Activated B cell treated with CpG ODN at 0.5 μM for 24 hours (primary cell): ENCODE measurements around the gene SIKE1. TPM values are rescaled to one million over a fixed set of nuclear protein-coding genes. Genes with fewer than 3 reads are reported as not detected.

Experiments used
- ATAC-seq: fragments of 200-7000 bp; cut with Tn5 transposase; one replicate; pipeline ENCODE4 v1.10.0; 2021; ENCODE audit warnings: low read depth, mild to moderate bottlenecking, moderate library complexity
- CTCF ChIA-PET: fragments of 350-600 bp; sonication (Branson Sonifier 250); formaldehyde crosslinking; loops from one replicate; lab custom pipeline; 2021; ENCODE audit warnings: antibody characterized with exemption; lab: Charles Lee
- POLR2A ChIA-PET: fragments of 350-600 bp; sonication (Branson Sonifier 250); formaldehyde crosslinking; loops from one replicate; lab custom pipeline; 2021; ENCODE audit warnings: antibody characterized with exemption; lab: Charles Lee
- DNase-seq: peaks from one replicate; pipeline ENCODE4 v3.0.0; 2022
- H3K27ac Mint-ChIP-seq: one replicate; pipeline ENCODE4 v1.8.0; 2020; ENCODE audit warnings: mixed read lengths
- H3K27me3 Mint-ChIP-seq: one replicate; pipeline ENCODE4 v1.8.0; 2021; ENCODE audit warnings: mixed read lengths
- H3K36me3 Mint-ChIP-seq: one replicate; pipeline ENCODE4 v1.8.0; 2021; ENCODE audit warnings: low read depth, mixed read lengths
- H3K4me1 Mint-ChIP-seq: one replicate; pipeline ENCODE4 v1.8.0; 2021; ENCODE audit warnings: mixed read lengths
- H3K4me3 Mint-ChIP-seq: one replicate; pipeline ENCODE4 v1.8.0; 2020; ENCODE audit warnings: mild to moderate bottlenecking, mixed read lengths
- H3K9me3 Mint-ChIP-seq: one replicate; pipeline ENCODE4 v1.8.0; 2020; ENCODE audit warnings: mixed read lengths
- intact Hi-C: fragments of 100-400 bp; cut with micrococcal nuclease; formaldehyde crosslinking; loops from one replicate; pipeline ENCODE4 v1.15.1; 2024
- total RNA-seq: library from RNA; stranded (reverse); gene quantifications from 2 replicates; pipeline ENCODE4 v1.2.3, GENCODE V29; 2022
- TF ChIP-seq, protein P1 (sequence below): fragments of 200-600 bp; IDR thresholded peaks from one replicate; pipeline ENCODE4 v1.8.0; 2022; ENCODE audit warnings: antibody characterized with exemption, mild to moderate bottlenecking

The SIKE1 gene
- total RNA-seq, 1 donor from 2014 or later = 44.2 TPM

- Mint-ChIP-seq H3K9me3 (no peaks in the 10 kb centered on the region), H3K36me3 (peaks cover 71% of the 10 kb centered on the region), H3K4me1 (peaks cover 48% of the 10 kb centered on the region), H3K4me3 (no peak overlapping the region), H3K27ac (no peak overlapping the region), H3K27me3 (no peaks in the 10 kb centered on the region)
- TF ChIP-seq, protein P1, sequence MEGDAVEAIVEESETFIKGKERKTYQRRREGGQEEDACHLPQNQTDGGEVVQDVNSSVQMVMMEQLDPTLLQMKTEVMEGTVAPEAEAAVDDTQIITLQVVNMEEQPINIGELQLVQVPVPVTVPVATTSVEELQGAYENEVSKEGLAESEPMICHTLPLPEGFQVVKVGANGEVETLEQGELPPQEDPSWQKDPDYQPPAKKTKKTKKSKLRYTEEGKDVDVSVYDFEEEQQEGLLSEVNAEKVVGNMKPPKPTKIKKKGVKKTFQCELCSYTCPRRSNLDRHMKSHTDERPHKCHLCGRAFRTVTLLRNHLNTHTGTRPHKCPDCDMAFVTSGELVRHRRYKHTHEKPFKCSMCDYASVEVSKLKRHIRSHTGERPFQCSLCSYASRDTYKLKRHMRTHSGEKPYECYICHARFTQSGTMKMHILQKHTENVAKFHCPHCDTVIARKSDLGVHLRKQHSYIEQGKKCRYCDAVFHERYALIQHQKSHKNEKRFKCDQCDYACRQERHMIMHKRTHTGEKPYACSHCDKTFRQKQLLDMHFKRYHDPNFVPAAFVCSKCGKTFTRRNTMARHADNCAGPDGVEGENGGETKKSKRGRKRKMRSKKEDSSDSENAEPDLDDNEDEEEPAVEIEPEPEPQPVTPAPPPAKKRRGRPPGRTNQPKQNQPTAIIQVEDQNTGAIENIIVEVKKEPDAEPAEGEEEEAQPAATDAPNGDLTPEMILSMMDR = no peak
- ChIA-PET CTCF (no interaction called here), POLR2A (interaction anchor here (0.6 kb wide), 1 partner anchor 34 kb away, joined by 3 read pairs; the partner anchor contains the start of gene SIKE1)
- no peak for ATAC-seq
- no peak for DNase-seq
- intact Hi-C loops = no loop called here
These were observed 33.9 kb downstream of the SIKE1 start for GRCh38 chr1:114746450-114747121.

- no peak overlapping the region for H3K4me3 Mint-ChIP-seq
- POLR2A ChIA-PET = interaction anchor here (1.1 kb wide), 1 partner anchor 12 kb away, joined by 3 read pairs; the partner anchor contains the start of gene CSDE1
- ATAC-seq (no peak), DNase-seq (no peak)
- H3K4me1 Mint-ChIP-seq = peaks cover 35% of the 10 kb centered on the region
- intact Hi-C loops = no loop called here
- H3K27ac Mint-ChIP-seq = no peak overlapping the region
- H3K36me3 Mint-ChIP-seq = peaks cover 81% of the 10 kb centered on the region
- TF ChIP-seq, protein P1 = no peak
- no peaks in the 10 kb centered on the region for H3K9me3 Mint-ChIP-seq
- H3K27me3 Mint-ChIP-seq = no peaks in the 10 kb centered on the region
- CTCF ChIA-PET = no interaction called here
These were observed 35.2 kb downstream of the SIKE1 start for GRCh38 chr1:114745291-114745690.

DNA sequence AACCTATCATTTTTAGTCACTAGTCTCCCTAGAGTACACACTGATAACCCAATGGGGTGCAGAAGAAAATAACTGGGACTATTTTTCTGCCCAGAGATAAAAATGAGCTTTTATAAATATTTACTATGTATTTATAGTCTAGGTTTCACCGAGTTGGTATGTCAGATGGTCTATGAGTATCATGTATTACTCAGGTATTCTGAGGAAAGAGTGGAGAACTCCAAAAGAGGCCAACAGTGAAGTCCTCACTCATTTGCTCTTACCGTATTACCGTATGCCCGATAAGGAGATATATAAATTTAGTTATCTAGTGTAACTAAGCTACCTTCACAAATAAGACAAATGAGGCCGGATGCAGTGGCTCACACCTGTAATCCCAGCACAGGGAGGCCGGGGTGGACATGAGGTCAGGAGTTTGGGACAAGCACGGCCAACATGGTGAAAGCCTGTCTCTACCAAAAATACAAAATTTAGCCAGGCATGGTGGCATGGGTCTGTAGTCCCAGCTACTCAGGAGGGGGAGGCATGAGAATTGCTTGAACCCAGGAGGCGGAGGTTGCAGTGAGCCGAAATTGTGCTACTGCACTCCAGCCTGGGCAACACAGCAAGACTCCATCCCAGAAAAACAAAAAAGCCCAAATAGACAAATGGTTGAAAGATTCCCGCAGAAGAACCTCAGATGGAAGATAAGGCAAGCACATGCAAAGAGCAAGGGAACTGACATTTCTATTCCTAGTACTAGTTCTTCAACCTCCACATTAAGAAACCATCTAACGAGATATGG, 38.3 kb downstream of the SIKE1 start:
- H3K4me1 Mint-ChIP-seq = peaks cover 19% of the 10 kb centered on the region
- H3K36me3 Mint-ChIP-seq = peaks cover 74% of the 10 kb centered on the region
- H3K9me3 Mint-ChIP-seq = no peaks in the 10 kb centered on the region
- DNase-seq (no peak), ATAC-seq (no peak)
- POLR2A ChIA-PET = no interaction called here
- intact Hi-C loops = loop anchor here (2.0 kb wide), 1 partner anchor 15 kb away; the partner anchor contains the start of gene CSDE1
- CTCF ChIA-PET = no interaction called here
- H3K27me3 Mint-ChIP-seq = no peaks in the 10 kb centered on the region
- no peak overlapping the region for H3K27ac Mint-ChIP-seq
- H3K4me3 Mint-ChIP-seq = no peak overlapping the region
- TF ChIP-seq, protein P1 = no peak

DNA sequence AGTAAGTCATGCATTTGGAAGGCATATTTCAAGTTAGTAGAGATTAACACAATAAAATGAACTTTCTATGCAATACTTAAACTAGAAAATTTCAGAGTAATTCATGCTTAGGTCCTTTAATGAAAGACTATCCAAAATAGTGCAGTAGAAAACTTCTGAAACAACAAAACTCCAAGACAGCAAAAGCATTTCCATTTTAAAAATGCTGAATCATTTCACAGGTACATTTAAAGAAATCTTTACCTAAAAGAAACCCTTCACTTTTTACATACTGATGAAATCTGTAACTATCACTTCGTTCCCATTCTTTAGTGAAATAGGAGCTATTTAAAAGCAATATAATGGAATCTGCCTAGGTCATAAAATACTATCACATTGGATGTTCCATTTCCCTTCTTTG, 40.2 kb downstream of the SIKE1 start:
- Mint-ChIP-seq H3K36me3 (peaks cover 74% of the 10 kb centered on the region), H3K27ac (no peak overlapping the region), H3K4me3 (no peak overlapping the region), H3K27me3 (no peaks in the 10 kb centered on the region), H3K4me1 (peaks cover 7% of the 10 kb centered on the region), H3K9me3 (no peaks in the 10 kb centered on the region)
- intact Hi-C loops = no loop called here
- POLR2A ChIA-PET = no interaction called here
- TF ChIP-seq, protein P1 = no peak
- CTCF ChIA-PET = no interaction called here
- DNase-seq (no peak), ATAC-seq (no peak)

DNA sequence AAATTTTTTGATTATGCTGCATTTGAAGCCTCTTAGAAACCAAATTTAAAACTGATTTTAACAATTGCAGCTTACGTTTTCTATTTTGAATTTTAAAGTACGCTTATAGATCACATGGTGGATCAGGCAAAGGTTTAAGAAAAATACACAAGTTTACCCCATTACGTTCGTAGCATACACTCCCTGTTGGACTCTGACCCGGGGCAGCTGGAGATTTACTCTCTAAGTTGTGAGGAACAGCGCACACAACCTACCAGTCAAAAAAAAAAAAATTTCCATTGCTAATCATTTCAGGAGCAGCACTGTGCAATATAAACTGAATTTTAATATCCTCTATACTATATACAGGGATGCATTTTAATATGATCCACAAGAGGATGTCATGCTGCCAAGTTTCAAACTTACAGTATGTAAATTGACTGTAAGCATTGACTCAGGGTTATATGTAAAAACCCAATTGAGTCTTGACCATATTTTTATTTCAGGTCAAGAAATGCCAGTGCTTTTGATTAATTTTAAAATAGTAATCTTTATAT, 43.1 kb downstream of the SIKE1 start:
- peaks cover 79% of the 10 kb centered on the region for H3K36me3 Mint-ChIP-seq
- no peaks in the 10 kb centered on the region for H3K4me1 Mint-ChIP-seq
- H3K27me3 Mint-ChIP-seq = no peaks in the 10 kb centered on the region
- no peak overlapping the region for H3K27ac Mint-ChIP-seq
- H3K9me3 Mint-ChIP-seq = no peaks in the 10 kb centered on the region
- TF ChIP-seq, protein P1 = no peak
- ATAC-seq (no peak), DNase-seq (no peak)
- CTCF ChIA-PET = no interaction called here
- intact Hi-C loops = no loop called here
- H3K4me3 Mint-ChIP-seq = no peak overlapping the region
- POLR2A ChIA-PET = no interaction called here
